IPS DF 19.7 (cell line): ENCODE data around the gene NCAPG.
A peak's percentile ranks its signal among the peaks of the same experiment; 100 is the strongest.

ENCODE experiments used
- DNase-seq: peaks from one replicate; pipeline ENCODE4 v3.0.0-alpha.2; 2013; ENCODE audit warnings: low read depth, low spot score

Gene NCAPG, protein sequence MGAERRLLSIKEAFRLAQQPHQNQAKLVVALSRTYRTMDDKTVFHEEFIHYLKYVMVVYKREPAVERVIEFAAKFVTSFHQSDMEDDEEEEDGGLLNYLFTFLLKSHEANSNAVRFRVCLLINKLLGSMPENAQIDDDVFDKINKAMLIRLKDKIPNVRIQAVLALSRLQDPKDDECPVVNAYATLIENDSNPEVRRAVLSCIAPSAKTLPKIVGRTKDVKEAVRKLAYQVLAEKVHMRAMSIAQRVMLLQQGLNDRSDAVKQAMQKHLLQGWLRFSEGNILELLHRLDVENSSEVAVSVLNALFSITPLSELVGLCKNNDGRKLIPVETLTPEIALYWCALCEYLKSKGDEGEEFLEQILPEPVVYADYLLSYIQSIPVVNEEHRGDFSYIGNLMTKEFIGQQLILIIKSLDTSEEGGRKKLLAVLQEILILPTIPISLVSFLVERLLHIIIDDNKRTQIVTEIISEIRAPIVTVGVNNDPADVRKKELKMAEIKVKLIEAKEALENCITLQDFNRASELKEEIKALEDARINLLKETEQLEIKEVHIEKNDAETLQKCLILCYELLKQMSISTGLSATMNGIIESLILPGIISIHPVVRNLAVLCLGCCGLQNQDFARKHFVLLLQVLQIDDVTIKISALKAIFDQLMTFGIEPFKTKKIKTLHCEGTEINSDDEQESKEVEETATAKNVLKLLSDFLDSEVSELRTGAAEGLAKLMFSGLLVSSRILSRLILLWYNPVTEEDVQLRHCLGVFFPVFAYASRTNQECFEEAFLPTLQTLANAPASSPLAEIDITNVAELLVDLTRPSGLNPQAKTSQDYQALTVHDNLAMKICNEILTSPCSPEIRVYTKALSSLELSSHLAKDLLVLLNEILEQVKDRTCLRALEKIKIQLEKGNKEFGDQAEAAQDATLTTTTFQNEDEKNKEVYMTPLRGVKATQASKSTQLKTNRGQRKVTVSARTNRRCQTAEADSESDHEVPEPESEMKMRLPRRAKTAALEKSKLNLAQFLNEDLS

GRCh38 chr4:17810260-17811077 lies at the start of gene NCAPG, which contains the start of gene DCAF16:
Gene NCAPG, plus strand, starts transcription at chr4:17810979. Its CDS starts 99 bp downstream, at chr4:17811078.
Gene DCAF16, minus strand, starts transcription at chr4:17810757. Its CDS starts 6,616 bp downstream, at chr4:17804141.
- DNase-seq = peak; percentile 94

- DNase-seq = no peak
Observed at GRCh38 chr4:17761062-17761461, 49.7 kb upstream of the NCAPG start.

DNA sequence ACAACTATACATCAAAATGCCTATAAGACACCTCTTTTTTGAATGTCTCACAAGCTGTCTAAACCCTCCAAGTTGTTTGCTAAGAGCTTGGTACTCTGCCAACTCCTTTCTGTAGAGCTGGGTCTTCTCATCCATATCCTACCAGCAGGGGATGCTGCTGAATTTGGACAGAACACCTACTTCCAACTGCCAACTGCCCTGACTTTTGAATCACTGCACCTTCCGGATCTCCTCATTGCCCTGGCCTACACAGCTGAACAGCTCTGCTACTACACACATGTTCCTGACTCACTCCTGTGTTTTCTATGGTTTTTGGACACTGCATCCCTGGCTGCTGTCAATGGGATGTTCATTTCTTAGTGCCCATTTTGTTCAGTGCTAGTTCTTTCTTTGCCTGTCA lies 48.1 kb upstream of the NCAPG start:
- DNase-seq = no peak

DNA sequence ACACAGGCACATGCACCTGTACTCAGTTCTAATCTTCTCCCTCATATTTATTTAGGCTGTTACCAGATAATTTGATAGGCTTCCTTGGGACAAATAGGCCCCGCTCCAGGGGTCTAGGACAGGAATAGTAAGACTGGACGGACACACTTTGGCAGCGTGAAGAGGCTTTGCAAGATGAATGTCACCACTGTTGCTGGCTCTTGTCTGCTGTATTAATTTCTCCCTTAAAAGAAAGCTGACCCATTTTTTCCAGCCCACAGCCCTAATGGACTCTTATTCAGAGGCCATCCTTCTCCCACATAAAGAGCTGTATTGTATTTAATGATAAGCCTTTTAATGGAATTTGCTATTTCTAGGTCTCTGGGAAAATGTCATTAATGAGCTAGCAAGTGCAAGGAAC lies 47.4 kb upstream of the NCAPG start:
- DNase-seq = no peak

- no peak for DNase-seq
Observed at GRCh38 chr4:17763931-17764330, 46.8 kb upstream of the NCAPG start.

DNA sequence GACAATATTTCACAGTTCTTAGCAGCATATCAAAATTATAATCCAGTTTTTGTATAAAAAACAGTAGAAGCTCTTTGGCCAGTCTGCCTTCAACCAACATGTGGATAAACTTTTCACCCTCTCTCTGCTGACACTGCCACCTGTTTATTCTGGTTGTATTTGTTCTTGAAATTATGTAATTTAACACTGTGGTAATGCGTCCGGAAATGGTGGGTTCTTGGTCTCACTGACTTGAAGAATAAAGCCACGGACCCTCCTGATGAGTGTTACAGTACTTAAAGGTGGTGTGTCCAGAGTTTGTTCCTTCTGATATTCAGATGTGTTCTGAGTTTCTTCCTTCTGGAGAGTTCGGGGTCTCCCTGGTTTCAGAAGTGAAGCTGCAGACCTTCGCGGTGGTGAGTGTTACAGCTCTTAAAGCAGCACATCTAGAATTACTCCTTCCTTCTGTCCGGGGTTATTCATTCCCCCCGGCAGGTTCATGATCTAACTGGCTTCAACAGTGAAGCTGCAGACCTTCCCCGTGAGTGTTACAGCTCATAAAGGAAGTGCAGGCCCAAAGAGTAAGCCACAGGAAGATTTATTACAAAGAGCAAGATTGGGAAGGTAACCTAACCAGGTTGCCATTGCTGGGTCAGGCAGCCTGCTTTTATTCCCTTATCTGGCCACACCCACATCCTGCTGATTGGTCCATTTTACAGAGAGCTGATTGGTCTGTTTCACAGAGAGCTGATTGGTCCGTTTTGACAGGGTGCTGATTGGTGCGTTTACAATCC lies 45.1 kb upstream of the NCAPG start:
- DNase-seq = no peak

DNA sequence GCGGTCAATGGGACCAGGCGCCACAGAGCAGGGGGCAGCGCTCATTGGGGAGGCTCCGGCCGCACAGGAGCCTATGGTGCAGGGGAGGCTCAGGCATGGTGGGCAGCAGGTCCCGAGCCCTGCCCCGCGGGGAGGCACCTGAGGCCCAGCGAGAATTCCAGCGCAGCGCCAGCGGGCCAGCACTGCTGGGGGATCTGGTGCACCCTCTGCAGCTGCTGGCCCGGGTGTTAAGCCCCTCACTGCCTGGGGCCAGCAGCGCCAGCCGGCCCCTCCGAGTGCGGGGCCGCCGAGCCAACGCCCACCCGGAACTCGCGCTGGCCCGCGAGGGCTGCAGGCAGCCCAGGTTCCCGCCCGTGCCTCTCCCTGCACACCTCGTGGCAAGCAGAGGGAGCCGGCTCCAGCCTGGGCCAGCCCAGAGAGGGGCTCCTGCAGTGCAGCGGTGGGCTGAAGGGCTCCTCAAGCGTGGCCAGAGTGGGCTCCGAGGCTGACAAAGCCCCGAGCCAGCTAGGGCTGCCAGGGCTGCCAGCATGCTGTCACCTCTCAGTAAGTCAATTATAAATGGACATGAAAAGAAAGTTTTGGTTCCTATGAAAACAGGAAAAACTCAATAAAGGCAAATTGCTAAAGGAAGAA lies 43.8 kb upstream of the NCAPG start:
- DNase-seq = no peak

DNA sequence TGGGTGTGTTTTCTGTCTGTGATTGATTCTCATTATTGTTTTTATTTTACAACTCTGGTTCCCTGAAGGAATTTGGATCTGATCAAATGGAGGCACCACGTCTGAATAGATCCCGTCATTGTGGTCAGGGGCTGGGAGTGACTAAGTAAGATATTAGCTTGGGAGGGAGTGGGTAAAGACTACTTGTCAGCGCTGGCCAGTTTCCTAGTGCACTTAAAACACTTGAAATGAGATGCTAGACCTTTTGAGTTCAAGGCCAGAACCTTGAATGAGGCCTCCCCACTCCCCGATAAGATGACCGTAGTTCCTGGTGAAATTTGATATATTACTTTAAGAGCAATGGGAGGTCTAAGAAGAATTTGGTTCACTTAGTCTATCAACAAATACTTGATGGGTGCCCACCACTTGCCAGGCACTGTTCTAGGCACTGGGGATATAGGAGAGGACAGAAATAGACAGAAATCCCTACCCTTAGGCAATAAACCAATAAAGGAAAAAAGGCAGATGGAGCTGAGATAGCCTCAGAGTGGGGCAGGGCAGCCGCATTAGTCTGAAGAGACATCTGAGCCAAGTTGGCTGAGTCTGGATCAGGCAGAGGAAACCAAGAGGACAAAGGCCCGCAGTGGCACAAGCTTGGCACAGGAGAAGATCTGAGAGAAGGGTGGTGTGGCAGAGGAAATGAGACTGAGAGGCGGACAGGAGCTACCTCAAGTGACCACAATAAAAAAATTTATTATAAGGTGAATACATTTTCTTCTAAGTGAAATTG lies 41.2 kb upstream of the NCAPG start:
- DNase-seq = no peak

DNA sequence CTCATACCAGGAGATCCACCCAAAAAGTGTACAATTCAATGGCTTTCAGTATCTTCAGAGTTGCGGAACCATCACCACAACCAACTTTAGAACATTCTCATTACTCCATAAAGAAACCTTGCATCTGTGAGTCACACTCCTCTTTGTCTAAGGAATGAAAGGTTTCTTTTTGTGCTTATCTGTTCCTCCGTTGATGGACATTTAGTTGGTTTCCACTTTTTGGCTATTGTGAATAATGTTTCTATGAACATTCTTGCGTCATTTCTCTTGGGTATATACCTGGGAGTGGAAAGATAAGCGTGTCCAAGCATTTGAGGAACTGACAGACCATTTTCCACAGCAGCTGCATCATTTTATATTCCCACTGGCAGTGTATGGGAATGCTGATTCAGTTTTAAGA lies 39.9 kb upstream of the NCAPG start:
- no peak for DNase-seq

GRCh38 chr4:17771284-17771908 lies 39.4 kb upstream of the NCAPG start:
- no peak for DNase-seq

DNA sequence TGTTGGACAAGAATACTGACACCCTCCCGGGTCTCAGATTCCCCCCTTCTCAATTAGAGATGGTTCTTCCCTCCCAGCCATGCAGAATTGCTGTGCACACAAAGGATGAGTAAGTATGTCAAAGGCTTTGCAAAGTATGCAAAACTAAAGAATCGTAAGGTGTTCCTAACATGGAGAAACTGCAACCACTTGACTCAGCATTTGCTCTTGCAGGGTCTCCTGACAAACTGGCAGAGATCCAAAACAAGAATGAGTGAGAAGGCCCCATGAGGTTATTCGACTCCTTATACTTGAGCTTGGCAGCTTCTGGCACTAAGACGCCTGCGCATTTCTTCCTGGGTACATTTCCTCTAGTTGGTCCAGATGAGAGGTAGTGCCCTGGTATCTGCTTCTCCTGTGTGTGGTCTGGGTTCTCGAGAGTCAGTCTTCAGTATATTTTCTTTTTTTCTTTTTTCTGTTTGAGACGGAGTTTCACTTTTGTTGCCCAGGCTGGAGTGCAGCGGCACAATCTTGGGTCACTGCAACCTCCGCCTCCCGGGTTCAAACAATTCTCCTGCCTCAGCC lies 37.6 kb upstream of the NCAPG start:
- DNase-seq = no peak

DNA sequence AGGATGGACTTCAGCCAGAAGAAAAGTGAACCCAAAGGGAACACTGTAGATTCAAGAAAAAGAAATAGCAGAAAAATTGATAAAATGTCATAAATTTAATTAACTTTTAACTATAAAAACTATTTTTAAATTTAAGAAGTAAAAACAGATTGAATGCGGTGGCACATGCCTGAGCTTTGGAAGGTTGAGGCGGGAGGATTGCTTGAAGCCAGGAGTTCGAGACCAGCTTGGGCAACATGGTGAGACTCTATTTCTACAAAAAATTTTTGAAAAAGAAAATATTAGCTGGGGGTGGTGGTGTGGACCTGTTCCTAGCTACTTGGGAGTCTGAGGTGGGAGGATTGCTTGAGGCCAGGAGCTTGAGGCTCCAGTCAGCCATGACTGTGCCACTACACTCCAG lies 32.3 kb upstream of the NCAPG start:
- DNase-seq = no peak

DNA sequence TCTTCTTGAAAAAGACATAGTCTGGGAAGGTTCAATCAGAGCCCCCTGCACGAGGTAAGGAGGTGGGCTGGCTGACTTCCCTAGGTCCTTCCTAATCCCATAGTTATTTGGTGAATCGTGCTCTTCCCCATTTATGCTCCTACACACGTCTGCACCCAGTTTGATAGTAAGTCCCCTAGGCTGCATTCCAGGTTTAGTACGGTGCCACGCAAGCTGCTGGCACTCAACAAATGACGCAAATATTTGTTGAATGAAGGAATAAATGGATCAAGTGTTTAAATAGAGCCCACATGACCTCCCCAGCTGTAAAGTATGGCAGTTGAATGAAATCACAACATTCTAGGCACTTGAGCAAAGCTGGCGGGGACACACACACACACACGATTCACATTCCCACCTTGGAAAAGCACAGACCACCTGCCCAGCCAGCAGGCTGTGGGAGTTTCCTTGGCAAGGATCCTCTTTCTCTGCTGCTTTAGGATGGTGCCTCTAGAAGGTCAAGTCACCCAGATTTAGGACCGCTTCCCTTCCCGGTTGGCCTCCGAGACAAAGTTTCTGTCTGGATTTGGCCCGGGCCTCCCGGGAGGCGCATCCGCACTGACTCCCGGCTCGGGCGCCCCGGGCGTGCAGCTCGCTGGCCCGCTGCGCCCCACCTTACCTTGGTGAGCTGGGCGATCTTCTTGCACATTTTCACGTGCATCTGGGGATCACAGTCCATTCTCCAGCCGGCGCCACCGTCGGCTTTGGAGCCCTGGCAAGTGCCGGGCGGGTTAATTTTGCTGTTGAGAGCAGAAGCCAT lies 30.1 kb upstream of the NCAPG start:
- no peak for DNase-seq

DNA sequence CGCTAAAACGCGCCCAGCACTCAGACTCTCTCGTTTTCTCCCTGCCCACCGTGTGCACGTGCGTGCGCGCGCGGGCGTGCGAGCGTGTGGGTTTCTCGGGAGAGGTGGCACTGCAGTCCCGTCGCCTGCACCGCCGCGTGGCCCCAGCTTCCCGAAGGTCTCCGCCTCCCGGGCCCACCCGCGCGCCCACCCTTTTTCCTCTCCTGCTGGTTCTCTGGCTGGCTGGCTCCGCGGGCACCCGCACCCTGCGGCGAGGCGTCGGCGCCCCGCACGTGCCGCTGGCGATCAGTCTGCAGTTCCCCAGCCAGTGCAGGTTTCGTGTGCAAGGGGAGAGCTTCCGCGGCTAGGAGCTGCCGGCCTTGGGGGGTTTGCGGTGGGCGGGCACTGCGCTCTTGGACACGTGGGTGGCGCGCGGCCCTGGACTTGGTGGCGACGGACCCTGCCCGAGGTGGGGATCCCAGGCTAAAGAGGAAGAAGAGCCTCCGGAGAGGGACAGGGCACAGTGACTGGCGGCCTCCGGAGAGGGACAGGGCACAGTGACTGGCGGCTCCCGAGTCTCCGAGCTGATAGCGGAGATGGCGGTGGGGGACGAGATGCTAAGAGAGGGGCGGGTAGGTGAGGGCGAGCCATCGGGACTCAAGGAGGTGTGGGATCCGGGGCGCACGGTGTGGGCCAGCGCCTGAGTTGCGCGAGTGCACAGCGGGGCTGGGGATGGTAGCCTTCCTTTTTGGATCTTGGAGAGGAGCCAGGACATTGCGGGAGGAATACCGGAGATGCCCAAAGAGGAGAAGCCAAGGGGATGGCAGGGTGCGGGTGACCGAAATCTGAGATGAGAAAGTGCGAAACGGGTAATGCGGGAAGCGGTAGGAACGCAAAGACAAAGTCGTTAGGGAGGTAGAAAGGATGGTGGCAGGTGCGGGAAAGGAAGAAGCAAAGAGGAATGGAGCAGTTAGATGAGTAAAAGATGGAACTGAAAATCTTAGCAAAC lies 29.2 kb upstream of the NCAPG start, which contains the start of gene FAM184B:
FAM184B (minus strand) TSS at position 322 of the 988 bp plus-strand sequence. CDS start 322 bp downstream, outside the sequence.
- DNase-seq = no peak

DNA sequence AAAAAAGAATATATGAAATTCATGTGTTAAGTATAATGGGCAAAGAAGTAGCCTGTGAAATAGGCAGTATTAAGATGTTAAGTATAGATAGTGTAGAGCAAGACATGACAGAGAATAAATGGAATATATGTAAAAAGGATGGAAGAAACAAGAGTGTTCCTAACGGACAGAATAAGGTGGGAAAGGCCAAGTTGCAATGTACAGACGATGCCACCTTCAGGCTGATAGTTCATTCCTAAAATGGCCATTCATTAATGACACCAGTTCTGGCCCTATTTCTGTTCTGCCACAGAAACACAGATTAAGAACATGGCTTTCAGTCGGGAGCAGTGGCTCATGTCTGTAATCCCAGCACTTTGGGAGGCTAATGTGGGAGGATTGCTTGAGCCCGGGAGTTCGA lies 24.9 kb upstream of the NCAPG start:
- no peak for DNase-seq

DNA sequence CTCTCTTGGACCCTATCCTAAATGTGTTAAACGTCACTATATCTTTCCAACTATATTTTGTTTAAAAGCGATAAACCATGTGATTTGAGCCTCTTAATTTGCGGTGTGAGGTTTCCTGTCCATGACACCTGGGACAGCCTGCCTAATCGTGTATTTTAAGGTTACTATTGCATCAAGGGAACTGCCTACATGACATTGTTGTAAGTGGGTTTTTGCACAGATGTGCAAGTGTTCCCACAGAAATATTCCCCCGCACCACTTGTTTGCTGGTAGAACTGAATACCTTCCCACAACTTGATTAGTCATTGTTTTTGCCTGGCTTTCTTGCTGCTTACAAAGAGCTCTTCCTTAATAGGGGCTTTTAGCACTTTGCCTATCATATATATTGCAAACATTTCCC lies 24.2 kb upstream of the NCAPG start:
- DNase-seq = no peak
